Superior temporal gyrus (tissue), 1 donor: Measurements from ENCODE around the gene PITPNM2.

Source experiments
- DNase-seq: peaks from one replicate; pipeline ENCODE4 v3.0.0-alpha.2; 2016; ENCODE audit errors: extremely low spot score

Gene PITPNM2

DNA sequence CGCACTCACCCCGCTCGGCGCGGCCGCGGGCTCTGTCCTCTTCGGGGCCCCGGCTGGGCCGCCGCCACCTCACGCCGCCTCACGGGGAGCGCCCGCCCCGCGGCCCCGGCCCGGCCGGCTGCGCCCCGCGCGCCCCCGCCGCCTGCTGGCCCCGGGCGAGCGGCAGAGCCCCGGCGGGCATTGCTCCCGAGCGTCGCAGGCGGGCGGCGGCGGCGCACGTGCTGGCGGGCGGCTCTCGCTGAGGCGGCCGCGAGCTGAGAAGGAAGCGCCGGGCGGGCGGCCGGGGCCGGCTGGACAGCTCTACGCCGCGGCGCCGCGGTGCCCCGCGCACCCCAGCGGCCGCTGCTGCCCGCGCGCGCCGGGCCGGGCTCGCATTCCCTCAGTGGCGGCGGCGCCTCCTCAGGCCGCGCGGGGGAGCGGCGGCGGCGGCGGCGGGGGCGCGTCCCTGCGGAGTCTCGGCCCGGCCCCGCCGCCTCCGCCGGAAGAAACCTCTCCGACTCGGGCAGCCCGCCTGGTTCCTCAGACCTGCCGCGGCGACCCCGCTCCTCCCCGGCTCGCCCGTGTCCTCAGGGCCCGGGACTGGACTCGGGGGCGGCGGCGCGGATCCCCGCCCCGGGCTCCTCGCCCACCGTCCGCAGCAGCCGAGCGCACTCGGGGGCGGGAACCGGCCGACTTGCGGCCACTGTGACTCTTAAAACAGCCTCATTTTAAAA is at the start of gene PITPNM2:
Gene PITPNM2, minus strand, starts transcription at position 347 of the 713 bp plus-strand sequence. CDS start 116,500 bp downstream, outside the sequence.
- no peak for DNase-seq

DNA sequence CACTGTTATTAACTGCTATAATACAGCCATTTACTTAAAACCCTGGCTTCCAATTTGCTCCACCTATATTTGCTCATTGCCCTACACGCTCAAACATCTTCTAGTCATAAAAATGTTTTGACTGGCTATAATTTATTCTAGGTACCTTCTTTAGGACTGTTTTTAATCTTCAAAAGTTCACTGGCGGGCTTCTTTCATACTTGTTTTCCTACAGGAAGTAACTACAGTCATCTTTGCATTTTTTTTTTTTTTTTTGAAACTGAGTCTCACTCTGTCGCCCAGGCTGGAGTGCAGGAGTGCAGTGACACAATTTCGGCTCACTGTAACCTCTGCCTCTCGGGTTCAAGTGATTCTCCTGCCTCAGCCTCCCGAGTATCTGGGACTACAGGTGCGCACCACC is 49.5 kb upstream of the PITPNM2 start:
- no peak for DNase-seq

DNA sequence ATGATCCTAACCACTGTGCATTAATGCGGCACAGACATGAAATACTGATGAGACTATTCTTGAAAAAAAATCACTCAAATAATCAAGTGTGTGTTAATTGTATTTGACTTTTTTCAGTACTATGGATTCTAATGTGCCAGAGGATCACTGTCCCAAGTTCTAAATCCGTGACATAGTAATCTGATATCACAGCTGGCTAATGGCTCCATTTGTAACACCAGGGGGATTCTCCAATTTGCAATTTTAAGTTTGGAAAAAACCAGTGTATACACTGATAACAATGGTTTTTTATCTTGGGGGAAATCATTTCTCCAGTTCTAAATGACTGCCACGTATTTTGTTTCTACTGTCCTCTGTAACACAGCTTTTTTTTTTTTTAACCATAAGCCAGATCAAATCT is 49.0 kb upstream of the PITPNM2 start:
- DNase-seq: no peak

GRCh38 chr12:123187637-123188036 is 36.7 kb upstream of the PITPNM2 start:
- DNase-seq: no peak

DNA sequence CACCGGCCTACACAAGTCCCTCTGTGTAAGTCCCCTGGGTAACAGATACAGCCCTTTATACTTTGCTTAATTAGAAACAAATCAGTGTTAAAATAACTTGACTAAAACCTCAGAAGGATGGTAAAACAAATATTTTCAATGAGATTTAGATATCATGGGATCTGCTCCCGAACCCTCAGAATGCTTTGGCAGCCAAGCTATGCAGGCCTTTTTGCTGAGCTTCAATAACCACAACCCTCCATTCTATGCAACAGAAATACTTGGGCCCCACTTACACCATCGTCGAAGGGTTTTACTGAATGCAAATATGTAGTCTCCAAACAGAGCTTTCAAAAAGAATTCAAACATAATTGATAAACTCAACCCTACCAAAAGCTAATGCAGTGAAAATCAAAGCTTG is 29.3 kb upstream of the PITPNM2 start:
- no peak for DNase-seq

- DNase-seq: no peak
These were observed 21.1 kb upstream of the PITPNM2 start for GRCh38 chr12:123171967-123172366.

GRCh38 chr12:123167329-123167728 is 16.4 kb upstream of the PITPNM2 start:
- no peak for DNase-seq

- no peak for DNase-seq
These were observed 14.6 kb upstream of the PITPNM2 start for GRCh38 chr12:123165537-123165936.

- no peak for DNase-seq
These were observed 13.9 kb upstream of the PITPNM2 start for GRCh38 chr12:123164710-123165261.

DNA sequence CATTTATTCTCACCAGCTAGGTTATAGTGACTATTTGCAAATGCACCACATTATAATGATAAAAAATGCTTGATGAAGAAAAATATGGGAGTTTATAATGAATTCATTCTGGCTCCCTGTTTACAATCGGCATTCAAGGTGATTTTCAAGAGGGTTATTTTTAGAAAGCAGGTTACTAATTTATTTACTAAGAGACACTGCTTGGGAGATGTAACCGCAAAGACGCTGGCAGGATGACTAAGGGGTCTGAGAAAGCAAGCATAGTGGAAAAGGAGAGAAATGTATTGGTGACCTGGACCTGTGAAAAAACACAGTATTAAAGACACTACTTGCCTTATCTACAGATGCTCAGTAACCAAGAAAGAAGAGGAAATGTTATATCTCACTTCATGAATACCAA is 13.3 kb upstream of the PITPNM2 start:
- no peak for DNase-seq

GRCh38 chr12:123163227-123163626 is 12.3 kb upstream of the PITPNM2 start:
- DNase-seq: no peak

DNA sequence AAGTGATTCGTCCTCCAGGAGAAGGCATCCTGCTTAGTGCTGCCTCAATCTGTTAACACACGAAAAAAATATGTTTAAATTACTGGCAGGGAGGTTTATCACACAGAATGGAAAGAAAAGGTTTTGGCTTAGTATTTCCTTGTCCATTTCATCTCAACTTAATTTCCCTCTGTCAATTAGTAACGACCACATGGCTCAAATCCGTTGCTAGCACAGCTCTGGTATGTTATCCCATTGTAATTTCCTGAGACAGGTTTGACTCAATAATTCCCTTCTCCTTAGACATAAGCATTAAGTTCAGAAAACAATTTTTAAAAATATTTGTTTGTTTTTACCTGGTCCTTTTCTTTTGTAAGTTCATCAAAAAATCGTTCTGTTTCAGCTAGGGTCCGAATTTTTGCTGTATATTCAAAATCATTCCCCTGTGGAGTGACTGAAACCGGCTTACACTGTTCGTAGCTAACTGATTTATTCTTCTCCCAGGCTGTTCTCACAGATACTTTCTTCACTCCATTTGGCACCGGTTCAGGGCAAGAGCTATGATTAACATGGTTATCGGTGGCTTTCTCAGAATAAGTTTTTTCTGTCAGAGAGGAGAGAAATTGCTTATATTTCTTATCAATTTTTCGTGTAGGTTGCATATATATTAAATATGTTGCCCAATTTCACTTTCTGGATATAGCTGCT is 10.1 kb upstream of the PITPNM2 start:
- no peak for DNase-seq

GRCh38 chr12:123153906-123154305 is 3.0 kb upstream of the PITPNM2 start:
- DNase-seq: no peak

GRCh38 chr12:123152833-123153232 is 1.9 kb upstream of the PITPNM2 start:
- no peak for DNase-seq

- no peak for DNase-seq
These were observed 866 bp upstream of the PITPNM2 start for GRCh38 chr12:123151457-123152454.

GRCh38 chr12:123150275-123150743 is 581 bp downstream of the PITPNM2 start:
- DNase-seq: no peak

DNA sequence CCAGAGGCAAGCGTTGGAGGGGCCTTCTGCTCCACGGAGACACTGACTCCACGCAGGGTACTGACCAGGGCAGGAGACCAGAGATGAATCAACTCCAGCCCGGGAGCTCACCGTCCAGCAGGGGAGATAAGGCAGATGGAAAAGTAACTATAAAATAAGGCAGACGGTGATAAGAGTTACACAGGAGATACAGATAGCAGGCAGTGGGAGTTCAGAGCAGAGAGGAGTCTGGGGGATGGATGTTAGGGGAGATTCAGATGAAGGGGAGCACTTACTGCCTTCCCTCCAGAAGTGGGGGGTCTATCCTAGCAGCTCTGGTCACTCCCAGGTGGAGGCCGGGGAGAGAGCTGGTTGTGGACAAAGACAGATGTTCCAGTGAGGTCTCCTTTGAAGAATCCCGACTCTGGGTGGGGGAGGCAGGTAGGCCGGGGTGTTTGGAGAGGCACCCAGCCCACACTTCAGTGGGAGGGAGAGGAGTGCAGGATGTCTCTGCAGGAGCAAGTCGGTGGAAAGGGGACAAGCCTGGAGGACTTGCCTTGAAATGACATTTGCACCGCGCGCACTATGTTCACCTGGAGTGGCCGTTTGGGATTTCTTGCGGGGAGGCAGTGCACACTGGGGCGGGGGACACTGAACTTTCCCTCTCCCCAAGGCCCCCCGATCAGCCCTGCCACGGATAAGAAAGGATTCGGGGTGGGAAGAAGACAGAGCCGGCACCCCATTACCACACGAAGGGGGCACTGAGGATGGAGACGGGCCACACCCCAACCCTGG is 1.2 kb downstream of the PITPNM2 start:
- DNase-seq: no peak

DNA sequence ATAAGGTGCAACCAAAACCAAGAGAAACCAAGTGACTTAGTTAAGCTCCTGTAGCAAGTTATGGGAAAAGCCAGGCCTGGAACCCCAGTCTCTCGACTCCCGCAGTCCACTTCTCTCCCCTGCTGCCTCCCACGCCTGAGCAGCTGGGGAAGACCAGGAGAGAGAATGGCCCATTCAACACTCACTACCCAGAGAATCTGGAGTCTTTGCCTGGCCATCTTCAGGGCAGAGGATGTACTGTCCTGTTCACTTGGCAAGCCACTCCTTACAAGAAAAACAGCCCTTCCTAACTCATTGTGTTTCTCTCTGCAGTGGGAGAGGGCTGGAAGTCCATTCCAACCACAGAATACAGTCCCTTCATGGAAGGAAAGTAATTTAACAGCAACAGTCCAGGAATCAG is 1.8 kb downstream of the PITPNM2 start:
- peak; percentile 43 for DNase-seq

GRCh38 chr12:123148655-123149054 is 2.2 kb downstream of the PITPNM2 start:
- DNase-seq: no peak

DNA sequence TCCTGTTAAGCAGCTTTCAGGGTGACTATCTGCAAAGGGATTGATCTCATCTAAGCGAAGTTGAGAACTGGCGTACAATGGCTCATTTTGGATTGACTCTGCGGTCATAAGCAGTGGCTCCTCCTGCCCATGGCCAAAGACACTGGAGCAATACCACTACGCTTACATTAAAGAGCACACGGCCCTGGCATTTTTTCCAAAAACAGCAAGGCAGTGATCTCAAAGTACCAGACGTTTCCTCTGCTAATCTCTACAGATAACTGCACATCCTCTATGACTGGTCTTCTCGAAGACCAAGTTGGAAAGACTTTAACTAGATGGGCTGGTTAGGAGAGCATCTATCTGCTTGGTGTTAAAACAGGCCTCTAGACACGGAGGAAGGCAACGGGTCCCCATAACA is 2.7 kb downstream of the PITPNM2 start:
- DNase-seq: no peak

GRCh38 chr12:123145211-123145610 is 5.7 kb downstream of the PITPNM2 start:
- no peak for DNase-seq
